Esophagus squamous epithelium (tissue), 4 donors: Measurements from ENCODE around the gene GNAL.

ENCODE experiments used
- POLR2A ChIP-seq, 4 donors: fragments of 450-650 bp; IDR thresholded peaks; one replicate each; pipeline ENCODE4 v1.6.1; 2017; ENCODE audit warnings: antibody characterized with exemption in 4 of 4, mild to moderate bottlenecking in 4 of 4, moderate library complexity in 3 of 4
- TF ChIP-seq, protein P1 (sequence below), 6 experiments: fragments of 450-650 bp in 4 of 6; fragments of 200-600 bp in 2 of 6; sonication (generic) in 2 of 6; IDR thresholded peaks; one replicate each; pipeline ENCODE4 v1.5.1; 2016 to 2019; ENCODE audit warnings: antibody characterized with exemption in 6 of 6, mild to moderate bottlenecking in 4 of 6, moderate library complexity in 4 of 6

DNA sequence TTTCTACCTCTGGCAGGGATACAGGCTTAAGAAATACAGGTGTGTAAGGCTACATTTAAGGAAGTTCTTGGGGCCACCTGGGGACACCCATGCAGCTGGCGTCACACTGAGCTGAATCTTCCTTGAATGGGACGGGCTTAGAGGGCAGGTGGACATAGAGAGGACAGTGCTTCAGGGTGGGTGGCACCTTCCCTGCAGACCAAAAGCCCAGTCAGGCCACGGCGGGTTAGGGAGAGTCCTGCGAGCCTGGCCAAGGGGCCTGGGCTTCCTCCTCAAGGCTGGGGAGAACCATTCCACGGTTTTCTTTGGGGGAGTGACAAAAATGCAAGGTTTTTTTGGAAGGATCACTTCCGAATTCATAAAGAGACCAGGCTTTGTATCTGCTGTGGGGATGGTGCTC is 73.4 kb downstream of the GNAL start:
- TF ChIP-seq, protein P1, sequence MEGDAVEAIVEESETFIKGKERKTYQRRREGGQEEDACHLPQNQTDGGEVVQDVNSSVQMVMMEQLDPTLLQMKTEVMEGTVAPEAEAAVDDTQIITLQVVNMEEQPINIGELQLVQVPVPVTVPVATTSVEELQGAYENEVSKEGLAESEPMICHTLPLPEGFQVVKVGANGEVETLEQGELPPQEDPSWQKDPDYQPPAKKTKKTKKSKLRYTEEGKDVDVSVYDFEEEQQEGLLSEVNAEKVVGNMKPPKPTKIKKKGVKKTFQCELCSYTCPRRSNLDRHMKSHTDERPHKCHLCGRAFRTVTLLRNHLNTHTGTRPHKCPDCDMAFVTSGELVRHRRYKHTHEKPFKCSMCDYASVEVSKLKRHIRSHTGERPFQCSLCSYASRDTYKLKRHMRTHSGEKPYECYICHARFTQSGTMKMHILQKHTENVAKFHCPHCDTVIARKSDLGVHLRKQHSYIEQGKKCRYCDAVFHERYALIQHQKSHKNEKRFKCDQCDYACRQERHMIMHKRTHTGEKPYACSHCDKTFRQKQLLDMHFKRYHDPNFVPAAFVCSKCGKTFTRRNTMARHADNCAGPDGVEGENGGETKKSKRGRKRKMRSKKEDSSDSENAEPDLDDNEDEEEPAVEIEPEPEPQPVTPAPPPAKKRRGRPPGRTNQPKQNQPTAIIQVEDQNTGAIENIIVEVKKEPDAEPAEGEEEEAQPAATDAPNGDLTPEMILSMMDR (IDR thresholded peaks at IDR 0.05), result no peak
- no peak for TF ChIP-seq POLR2A (IDR thresholded peaks at IDR 0.05)
